PC-3 (cell line): Measurements from ENCODE around the gene PARP15.

ENCODE experiments used
- EZH2phosphoT487 ChIP-seq: fragments of 300-600 bp; sonication (generic); IDR thresholded peaks from 2 replicates; pipeline ENCODE4 v1.6.1; 2018; ENCODE audit warnings: mild to moderate bottlenecking, antibody characterized with exemption, low read length, borderline replicate concordance
- TF ChIP-seq, protein P1 (sequence below): fragments of 300-600 bp; sonication (generic); conservative IDR thresholded peaks from 2 replicates; pipeline ENCODE4 v1.5.1; 2017; ENCODE audit warnings: antibody characterized with exemption, low read depth, mild to moderate bottlenecking, low read length

DNA sequence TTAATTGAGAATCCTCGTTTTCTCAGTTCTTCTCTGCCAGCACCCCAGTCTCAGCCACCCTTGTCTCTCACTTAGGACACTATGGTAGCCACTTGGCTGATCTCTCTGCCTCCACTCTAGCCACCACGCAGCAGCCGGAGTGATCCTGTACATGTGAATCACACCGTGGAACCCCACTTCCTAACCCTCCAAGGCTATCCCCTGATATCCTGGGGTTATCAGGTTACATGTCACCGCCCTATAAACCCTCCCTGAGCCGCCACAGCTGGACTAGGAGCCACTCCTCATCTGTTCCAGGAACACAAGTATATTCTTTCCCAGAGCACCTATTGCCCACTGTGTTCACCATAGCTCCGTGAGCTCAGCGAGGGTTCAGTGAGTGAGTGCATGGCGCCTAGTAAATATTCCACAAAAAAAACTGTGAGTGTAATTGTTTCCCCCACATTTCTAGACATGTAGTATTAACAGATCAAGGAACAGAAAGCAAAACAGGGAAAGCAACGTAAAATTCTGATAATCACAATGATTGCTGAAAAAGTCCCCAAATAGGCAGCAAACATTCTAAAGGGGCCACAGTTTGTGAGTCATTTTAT, 102.5 kb downstream of the PARP15 start:
- TF ChIP-seq, protein P1, sequence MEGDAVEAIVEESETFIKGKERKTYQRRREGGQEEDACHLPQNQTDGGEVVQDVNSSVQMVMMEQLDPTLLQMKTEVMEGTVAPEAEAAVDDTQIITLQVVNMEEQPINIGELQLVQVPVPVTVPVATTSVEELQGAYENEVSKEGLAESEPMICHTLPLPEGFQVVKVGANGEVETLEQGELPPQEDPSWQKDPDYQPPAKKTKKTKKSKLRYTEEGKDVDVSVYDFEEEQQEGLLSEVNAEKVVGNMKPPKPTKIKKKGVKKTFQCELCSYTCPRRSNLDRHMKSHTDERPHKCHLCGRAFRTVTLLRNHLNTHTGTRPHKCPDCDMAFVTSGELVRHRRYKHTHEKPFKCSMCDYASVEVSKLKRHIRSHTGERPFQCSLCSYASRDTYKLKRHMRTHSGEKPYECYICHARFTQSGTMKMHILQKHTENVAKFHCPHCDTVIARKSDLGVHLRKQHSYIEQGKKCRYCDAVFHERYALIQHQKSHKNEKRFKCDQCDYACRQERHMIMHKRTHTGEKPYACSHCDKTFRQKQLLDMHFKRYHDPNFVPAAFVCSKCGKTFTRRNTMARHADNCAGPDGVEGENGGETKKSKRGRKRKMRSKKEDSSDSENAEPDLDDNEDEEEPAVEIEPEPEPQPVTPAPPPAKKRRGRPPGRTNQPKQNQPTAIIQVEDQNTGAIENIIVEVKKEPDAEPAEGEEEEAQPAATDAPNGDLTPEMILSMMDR = no peak
- no peak for TF ChIP-seq EZH2phosphoT487
